Middle frontal gyrus (tissue), 1 donor: Measurements from ENCODE around the gene FGFBP1.

Experiments
- DNase-seq: peaks from one replicate; pipeline ENCODE4 v3.0.0-alpha.2; 2015; ENCODE audit warnings: low spot score; ENCODE audit errors: extremely low spot score

Gene FGFBP1

GRCh38 chr4:15938640-15939039 is at the start of gene FGFBP1:
TSS of gene FGFBP1 (minus strand) at chr4:15938740. CDS start at chr4:15936632, 2,108 bp downstream.
- DNase-seq: no peak

DNA sequence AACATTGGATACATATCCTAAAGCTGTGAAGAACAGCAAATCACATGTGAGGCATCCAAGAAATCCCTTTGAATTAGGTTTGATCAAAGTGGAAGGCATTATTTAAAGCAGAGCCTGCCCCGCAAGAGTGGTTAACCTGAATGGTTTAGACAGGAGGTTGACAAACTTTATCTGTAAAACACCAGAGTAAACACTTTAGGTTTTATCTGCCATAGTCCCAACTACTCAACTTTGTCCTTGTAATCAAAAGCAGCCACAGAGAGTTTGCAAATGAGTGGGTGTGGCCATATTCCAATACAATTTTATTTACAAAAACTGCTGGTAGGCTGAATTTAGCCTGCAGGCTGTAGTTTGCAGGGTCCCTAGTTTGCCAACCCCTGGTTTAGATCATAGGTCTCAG is 49.7 kb upstream of the FGFBP1 start:
- no peak for DNase-seq

- no peak for DNase-seq
These were observed 48.4 kb upstream of the FGFBP1 start for GRCh38 chr4:15986907-15987306.

GRCh38 chr4:15983610-15984009 is 45.1 kb upstream of the FGFBP1 start:
- DNase-seq: no peak

DNA sequence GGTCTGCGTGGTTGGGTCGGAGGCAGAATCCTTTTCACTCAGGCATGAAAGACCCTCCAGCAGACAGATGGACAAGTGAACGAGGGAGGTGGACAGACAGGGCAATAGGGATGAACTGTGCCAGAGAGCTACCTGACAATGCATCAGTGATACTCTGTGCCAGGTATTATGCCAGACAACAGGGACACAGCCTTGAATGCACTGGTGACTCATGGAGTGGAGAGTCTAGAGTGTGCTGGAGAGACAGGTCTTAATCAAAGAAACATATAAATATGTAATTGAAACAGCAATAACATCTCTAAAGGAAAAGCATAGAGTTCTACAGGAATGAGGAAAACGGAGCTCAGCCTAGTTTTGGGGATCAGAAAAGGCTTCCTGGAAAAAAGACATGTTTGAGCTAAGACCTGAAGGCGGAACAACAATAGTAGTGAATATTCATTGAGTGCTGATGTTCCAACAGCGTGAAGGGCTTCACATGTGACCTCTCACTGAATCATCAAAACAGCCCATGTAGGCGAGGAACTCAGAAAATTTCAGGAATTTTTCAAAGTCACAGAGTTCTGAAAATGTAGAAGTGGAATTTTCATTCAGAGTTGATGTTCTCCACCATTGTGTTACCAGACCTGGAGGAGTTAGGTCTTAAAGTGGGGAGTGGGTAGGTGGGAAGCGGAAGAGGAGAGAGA is 44.4 kb upstream of the FGFBP1 start:
- DNase-seq: no peak

DNA sequence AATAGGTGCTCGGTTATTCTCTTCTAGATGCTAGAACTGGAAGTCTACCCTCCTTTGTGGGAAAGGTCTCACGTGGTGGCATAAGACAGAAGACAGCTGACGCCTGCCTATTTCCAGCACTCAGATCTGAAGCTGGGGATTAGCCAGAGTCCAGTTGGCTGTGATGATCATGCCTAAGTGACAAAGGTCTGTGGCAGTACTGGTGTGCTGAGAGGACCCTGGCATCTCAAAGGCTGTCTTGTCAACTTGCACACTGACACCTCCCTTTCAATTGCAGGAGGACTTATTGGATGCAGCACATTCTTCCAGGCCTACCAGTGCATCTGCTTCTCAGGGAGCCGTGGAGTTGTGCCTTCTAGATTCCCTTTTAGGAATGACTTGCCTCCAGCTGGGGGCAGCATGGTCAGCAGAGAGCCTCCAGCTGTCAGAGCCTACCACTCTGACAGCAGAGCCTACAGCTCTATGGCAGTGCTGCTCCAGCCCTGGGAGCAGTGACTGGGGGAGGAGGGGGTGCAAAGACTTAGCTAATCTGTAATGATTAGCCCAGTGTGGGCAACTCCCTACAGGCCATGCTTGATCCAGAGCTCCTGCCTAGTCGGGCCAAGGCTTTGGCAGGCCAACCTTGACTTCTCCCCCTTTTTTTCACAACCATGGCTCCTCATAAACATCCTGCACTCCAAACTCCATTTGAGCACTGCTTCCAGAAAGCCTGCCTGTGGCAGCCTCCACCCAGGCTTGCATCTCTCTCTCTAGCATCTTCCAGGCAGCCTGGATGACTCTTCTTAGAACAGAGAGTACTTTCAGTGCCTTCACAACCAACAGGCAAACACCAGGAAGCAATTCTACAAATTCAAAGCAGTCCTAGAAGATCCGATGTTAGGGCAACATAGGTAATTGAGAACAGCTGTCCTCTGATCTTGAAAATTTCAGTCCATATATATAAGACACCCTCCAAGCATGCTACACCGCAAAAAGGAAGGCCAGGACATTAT is 38.2 kb upstream of the FGFBP1 start:
- DNase-seq: no peak

GRCh38 chr4:15971068-15971801 is 32.7 kb upstream of the FGFBP1 start:
- DNase-seq: no peak

DNA sequence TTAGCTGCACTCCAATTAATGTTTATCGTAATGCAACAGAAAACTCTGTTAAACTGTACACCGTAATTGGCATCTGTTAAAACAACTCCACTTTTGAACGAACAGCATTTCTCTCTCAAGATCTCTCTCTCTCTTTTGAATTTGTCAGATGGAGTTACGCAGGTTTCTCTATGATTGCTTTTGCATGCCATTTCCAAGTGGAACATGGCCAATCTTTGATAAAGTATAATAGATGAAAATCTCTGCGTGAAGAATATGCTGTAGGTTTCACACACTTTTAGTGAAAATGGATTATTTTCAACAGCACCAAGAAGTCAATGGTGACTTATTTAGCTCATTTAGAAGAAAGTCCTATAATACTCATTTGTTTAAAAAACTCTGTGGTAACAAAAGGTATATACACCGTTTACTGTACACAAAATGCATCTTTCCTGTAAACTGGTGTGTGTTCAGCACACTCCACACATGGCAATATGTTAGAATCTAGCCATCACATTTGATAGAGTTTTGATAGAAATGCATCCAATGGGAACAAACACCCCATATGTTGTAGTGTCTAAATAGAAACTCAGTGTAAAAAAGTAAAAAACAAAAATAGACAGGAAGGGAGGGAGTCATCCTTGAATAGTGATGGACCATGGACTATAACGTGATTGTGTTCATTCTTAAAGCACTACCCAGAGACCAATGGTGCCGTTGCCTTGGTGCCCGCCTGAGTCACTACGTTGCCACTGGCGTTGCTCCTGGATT is 30.2 kb upstream of the FGFBP1 start:
- DNase-seq: no peak

DNA sequence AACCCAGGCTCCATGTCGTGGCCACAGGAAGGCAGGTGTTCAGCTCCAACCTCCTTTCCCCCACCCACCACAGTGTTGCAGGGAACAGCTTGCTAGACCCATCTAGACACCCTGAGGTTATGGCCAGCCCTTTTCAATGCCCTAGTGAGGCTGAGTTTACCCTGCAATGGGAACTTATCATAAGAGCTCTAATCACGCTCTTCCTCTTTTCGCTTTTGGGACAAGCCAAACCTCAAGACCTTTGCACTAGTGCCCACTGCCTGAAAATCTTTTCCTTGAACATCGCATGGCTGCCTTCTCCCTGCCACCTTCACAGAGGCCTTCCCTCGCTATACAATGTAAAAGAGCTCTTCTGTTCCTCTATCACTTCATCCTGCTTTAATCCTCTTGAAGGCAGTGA is 26.8 kb upstream of the FGFBP1 start:
- DNase-seq: no peak

DNA sequence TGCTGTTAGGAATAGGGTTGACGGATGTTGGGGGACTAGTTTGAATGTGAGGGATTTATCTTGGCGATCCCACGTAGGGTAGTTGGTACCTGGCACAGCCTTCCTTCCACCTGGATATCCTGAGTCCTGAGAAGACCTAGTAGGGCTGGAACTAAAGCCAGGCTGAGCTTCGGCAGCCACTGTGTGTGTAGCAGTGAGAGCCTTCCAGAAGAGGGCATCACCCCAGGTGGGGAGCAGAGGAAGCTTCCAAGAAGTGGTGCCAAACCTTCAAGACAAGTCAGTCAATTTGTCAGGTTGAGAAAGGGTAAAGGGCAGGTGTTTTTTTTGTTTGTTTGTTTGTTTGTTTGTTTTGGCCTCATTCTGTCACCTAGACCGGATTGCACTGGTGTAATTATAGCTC is 25.6 kb upstream of the FGFBP1 start:
- DNase-seq: no peak

- no peak for DNase-seq
These were observed 25.0 kb upstream of the FGFBP1 start for GRCh38 chr4:15963576-15963975.

DNA sequence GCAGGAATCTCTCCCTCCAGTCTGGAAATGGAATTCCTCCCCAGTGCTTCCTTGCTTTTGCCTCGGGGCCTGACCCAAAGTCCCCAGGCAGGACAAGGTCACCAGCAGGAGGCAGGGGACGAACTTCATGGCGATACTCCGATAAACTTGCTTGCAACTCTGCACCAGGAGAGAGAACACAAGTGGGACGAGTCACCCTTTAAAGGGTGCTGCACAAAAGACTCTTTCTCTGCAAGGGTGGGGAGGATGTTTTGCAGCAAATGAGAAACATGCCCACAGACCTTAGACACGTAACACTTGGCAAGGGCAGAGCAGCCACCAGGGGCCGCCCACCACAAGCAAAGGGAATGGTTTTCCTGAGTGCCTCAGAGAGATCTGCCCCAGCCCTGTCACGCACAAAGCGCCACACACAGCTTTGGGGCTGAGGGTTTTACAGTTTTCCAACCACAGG is 24.5 kb upstream of the FGFBP1 start, which contains the start of gene FGFBP2:
Gene FGFBP2 (minus strand): TSS at position 175 of the 451 bp plus-strand sequence. CDS start 46 bp downstream, at position 129.
- DNase-seq: no peak

- no peak for DNase-seq
These were observed 23.4 kb upstream of the FGFBP1 start for GRCh38 chr4:15961781-15962510.

DNA sequence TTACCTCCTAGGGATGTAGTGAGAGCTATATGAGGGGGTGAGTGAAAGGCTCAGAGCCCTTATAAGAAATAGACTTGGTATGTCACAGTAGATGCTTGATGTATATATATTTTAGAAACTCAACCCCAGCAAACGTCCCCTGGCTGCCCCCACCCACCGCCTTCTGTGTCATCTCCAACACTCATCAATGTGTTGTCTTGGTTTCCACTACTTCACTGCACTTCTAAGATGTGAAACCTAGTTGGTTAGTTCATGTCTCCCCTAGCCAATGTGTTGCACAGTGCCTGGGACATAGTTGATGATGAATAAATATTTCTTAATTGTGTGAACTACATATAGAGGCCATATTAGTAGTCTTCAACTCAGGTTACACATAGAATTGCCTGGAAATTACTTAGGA is 20.0 kb upstream of the FGFBP1 start:
- DNase-seq: no peak

DNA sequence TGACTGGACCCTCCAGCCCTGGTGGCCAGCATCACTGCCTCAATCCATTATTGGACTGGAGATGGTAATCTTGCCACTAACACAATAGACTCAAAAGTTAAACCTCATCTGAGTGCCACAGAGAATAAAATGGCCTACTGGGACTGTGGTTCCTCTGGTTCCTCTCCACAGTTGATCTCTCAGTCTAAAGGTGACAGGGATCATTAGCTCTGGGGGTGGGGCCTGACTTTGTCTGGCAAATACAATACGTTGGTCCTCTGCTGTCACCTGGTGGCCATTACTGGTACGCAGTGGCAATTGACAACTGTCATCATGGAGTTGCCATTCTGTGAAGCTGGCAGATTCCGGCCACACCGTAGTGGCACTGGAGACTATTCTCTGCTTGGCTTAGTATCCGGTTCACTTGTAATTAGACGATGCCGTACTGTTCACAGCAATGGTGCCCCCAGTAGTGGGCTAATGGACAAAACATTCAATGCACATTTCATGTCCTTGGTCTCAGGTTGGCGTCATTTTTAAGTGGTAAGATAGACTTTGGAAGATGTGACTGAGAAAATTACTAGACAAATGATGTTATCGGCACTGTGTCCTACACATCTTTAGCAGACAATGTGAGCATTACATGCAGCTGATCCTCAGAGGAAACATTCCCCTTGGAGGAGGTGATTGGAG is 17.8 kb upstream of the FGFBP1 start:
- DNase-seq: no peak

GRCh38 chr4:15955670-15956069 is 17.1 kb upstream of the FGFBP1 start:
- DNase-seq: no peak

DNA sequence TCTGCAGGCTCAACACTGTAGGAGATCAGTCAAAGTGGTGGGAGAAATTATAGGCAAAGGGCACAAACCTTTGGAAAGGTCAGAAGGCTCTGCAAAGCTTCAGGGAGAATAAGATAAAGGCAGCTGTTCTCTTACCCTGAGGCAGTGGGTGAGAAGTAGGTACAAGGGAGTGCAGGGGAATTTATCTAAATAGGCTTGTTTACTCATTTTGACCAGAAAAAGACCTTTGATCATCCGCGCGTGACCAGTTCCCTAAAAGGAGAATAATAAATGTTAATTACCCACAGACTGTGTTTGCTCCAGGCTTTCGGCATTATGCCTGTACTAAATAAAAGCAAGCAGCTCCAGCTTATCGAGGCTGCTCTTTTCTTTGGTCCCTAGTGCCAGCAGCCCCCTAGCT is 15.1 kb upstream of the FGFBP1 start:
- DNase-seq: no peak

DNA sequence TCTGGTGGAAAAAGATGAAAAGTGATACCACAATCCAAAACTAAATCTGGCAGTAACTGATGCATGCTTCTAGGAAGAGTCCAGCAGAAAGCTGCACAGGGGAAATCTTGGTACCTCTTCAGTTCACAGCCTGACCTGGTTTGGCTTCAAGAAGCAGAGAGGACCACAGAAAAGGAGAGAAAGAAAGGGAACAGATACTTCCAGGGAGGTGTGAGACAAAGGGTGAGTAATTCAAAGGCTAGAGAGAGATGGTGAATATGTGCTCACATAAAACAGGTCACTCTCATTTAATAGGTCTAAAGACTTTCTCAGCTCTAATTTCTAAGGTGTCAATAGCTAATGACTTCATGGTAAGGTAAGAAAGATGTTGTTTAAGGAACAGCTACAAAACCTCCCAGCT is 13.2 kb upstream of the FGFBP1 start:
- DNase-seq: no peak

DNA sequence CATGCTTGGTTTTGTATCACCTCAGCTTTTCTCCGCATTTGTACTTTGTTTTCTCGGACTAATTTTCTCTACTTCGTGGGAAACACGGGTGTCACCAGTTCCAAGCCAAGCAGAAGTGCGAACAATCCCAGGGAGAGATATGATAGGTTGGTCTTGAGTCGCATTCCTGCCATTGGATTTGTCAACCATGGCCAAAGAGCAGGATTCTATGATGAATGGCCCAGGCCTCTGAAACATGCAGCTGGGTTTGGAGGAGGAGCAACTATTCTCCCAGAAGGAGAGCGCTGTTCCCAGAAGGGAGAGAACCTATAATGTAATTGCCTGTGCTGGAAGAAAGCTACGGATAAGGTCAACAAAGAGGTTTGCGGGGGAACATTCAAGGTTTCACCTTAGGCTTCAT is 10.3 kb upstream of the FGFBP1 start:
- DNase-seq: no peak

DNA sequence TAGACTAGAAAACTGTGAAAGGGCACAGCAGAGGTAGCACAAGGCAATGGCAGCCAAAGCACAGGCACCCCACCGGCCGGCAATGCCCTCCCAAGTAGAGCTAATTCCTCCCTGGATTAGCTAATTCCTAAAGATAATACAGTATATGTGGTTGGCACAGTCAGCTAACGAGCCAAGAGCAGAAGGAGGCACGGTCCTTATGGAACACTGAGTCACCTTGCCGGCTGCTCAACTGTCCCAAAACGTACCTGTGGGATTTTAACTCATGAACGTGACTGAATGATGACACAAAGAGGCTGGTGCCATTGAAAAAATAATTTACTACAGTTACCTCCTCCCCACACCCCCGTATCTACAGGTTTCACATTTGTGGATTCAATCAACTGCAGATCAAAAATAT is 9.1 kb upstream of the FGFBP1 start:
- DNase-seq: no peak
